GM21423 (cell line): ENCODE results near the gene ADAMTSL3.

ENCODE experiments used
- ATAC-seq: cut with Tn5 transposase; IDR thresholded peaks from one replicate; pipeline ENCODE4 v1.9.1; 2021; ENCODE audit warnings: mild to moderate bottlenecking, moderate library complexity; ENCODE audit not compliant: unreplicated experiment

The ADAMTSL3 gene

GRCh38 chr15:83654379-83655236, 685 bp downstream of the ADAMTSL3 start:
- no peak for ATAC-seq

- no peak for ATAC-seq
These were observed 1.3 kb downstream of the ADAMTSL3 start for GRCh38 chr15:83655237-83655616.

- no peak for ATAC-seq
These were observed 2.3 kb downstream of the ADAMTSL3 start for GRCh38 chr15:83656192-83656591.

- ATAC-seq, result no peak
These were observed 3.1 kb downstream of the ADAMTSL3 start for GRCh38 chr15:83656943-83657528.

GRCh38 chr15:83657549-83657948, 3.6 kb downstream of the ADAMTSL3 start:
- ATAC-seq, result no peak

- ATAC-seq, result no peak
These were observed 4.8 kb downstream of the ADAMTSL3 start for GRCh38 chr15:83658430-83659416.

GRCh38 chr15:83659417-83659812, 5.5 kb downstream of the ADAMTSL3 start:
- ATAC-seq, result no peak

GRCh38 chr15:83665480-83665879, 11.6 kb downstream of the ADAMTSL3 start:
- ATAC-seq, result no peak

- no peak for ATAC-seq
These were observed 16.8 kb downstream of the ADAMTSL3 start for GRCh38 chr15:83670672-83671229.

GRCh38 chr15:83671603-83672002, 17.7 kb downstream of the ADAMTSL3 start:
- ATAC-seq, result no peak

- no peak for ATAC-seq
These were observed 19.5 kb downstream of the ADAMTSL3 start for GRCh38 chr15:83673385-83673784.

GRCh38 chr15:83682476-83683088, 28.7 kb downstream of the ADAMTSL3 start:
- ATAC-seq, result no peak

GRCh38 chr15:83685916-83686332, 32.0 kb downstream of the ADAMTSL3 start:
- no peak for ATAC-seq

- no peak for ATAC-seq
These were observed 34.3 kb downstream of the ADAMTSL3 start for GRCh38 chr15:83688201-83688600.

GRCh38 chr15:83690676-83691075, 36.8 kb downstream of the ADAMTSL3 start:
- ATAC-seq, result no peak

GRCh38 chr15:83692746-83693581, 39.0 kb downstream of the ADAMTSL3 start:
- no peak for ATAC-seq

GRCh38 chr15:83694015-83694414, 40.1 kb downstream of the ADAMTSL3 start:
- no peak for ATAC-seq

- no peak for ATAC-seq
These were observed 40.6 kb downstream of the ADAMTSL3 start for GRCh38 chr15:83694536-83694935.

- ATAC-seq, result no peak
These were observed 41.3 kb downstream of the ADAMTSL3 start for GRCh38 chr15:83695246-83695645.
